ENCODE measurements around the gene ALK.

The ALK gene

DNA sequence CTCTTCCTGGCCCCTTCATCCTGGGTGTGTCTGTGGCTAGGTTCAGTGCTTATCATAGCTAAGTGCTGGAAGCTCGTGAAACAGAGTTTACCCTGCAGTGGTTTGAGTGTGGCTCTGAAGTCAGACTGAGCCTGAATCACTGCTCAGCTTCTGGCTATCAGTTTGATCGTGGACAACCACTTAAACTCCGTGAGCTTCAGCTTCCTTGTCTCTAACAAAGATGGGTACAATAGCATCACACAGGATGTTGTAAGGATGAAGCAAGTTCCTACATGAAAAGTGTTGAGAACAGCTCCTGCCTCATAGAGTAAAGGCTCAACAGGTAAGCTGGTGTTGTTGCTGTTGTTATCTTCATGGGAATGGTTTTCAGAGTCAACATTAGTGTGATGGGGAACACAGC, 595.8 kb downstream of the ALK start:
- Histone ChIP-seq H3K4me3 (ENCODE audit: insufficient read depth, low read depth, low read length) (no peak overlapping the region), H3K27me3 (ENCODE audit: control insufficient read depth, insufficient read depth, low read length, poor library complexity, severe bottlenecking) (no peaks in the 10 kb centered on the region), H3K36me3 (ENCODE audit: control insufficient read depth, insufficient read depth, low read length) (no peaks in the 10 kb centered on the region), H3K27ac (ENCODE audit: insufficient read depth, low read depth, low read length, poor library complexity, severe bottlenecking) (no peak overlapping the region), H3K9me3 (ENCODE audit: control insufficient read depth, low read length) (no peaks in the 10 kb centered on the region), H3K4me1 (ENCODE audit: control insufficient read depth, insufficient read depth, low read length) (peaks cover 8% of the 10 kb centered on the region)
- WGBS, 2 experiments, result 88 to 92% methylated on average over 3 of the region's 3 CpGs

DNA sequence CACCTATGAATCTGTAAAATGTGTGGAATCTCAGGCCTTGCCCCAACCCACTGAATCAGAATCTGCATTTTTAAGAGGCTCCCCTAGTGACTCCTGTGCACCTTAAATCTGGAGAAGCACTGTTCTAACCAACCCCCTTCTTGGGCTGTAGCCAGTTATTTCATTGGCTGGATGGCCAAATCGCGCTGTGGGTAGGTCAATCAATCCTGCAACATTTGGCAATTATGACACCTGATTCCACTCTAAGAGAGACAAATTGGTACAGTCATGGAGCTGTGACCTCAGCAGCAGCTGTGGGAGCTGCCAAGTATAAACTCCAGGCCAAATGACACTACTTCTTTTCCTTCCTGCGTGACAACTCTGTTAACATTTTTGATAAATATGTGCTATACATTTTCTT, 597.4 kb downstream of the ALK start:
- no peak overlapping the region for H3K4me3 ChIP-seq (ENCODE audit: insufficient read depth, low read depth, low read length)
- no peaks in the 10 kb centered on the region for H3K27me3 ChIP-seq (ENCODE audit: control insufficient read depth, insufficient read depth, low read length, poor library complexity, severe bottlenecking)
- 98% methylated on average over 2 of the region's 3 CpGs for whole genome bisulfite sequencing, 2 experiments
- H3K27ac ChIP-seq (ENCODE audit: insufficient read depth, low read depth, low read length, poor library complexity, severe bottlenecking), result no peak overlapping the region
- no peaks in the 10 kb centered on the region for H3K36me3 ChIP-seq (ENCODE audit: control insufficient read depth, insufficient read depth, low read length)
- H3K9me3 ChIP-seq (ENCODE audit: control insufficient read depth, low read length), result no peaks in the 10 kb centered on the region
- peaks cover 8% of the 10 kb centered on the region for H3K4me1 ChIP-seq (ENCODE audit: control insufficient read depth, insufficient read depth, low read length)

DNA sequence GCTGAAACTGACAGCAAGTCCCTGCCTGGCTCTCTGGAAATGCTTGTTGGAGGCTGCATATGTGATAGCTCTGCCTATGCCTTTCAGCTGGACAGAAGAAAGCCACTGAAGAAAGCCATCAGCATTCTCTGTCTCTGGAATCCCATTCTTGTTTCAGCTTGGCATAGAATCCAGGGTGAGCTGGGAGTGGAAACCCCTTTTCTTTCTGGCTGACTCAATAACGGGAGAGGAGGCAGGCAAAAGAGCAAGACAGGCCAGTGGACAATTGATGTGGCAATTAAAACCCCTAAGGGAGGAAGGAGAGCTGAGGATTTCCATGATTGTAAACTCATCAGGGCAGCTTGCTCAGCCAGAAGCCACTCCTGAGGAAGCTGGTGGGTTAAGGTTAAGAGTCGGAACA, 598.1 kb downstream of the ALK start:
- Histone ChIP-seq H3K27ac (ENCODE audit: insufficient read depth, low read depth, low read length, poor library complexity, severe bottlenecking) (no peak overlapping the region), H3K9me3 (ENCODE audit: control insufficient read depth, low read length) (no peaks in the 10 kb centered on the region), H3K27me3 (ENCODE audit: control insufficient read depth, insufficient read depth, low read length, poor library complexity, severe bottlenecking) (no peaks in the 10 kb centered on the region), H3K4me1 (ENCODE audit: control insufficient read depth, insufficient read depth, low read length) (peaks cover 8% of the 10 kb centered on the region), H3K4me3 (ENCODE audit: insufficient read depth, low read depth, low read length) (no peak overlapping the region), H3K36me3 (ENCODE audit: control insufficient read depth, insufficient read depth, low read length) (no peaks in the 10 kb centered on the region)
- 51 to 55% methylated on average over 2 of the region's 2 CpGs for WGBS, 2 experiments

DNA sequence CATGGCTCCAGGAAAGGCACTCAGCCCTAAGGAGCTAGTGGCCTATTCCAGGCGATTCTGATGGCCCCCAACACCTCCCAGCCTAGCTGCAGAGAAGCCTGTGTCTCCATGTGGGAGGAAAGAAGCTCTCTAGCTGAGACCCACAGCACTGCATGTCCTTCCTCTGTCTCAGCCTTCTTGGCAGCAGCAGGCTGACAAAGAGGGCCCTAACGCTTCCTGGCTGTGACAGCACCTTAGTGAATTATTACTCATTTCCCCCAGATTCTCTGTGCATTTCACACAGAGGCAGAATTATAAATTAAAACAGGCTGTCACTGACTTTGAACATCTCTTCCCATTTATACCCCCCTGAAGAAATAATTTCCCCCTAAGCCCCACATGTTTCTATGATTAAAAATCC, 599.4 kb downstream of the ALK start:
- Histone ChIP-seq H3K9me3 (ENCODE audit: control insufficient read depth, low read length) (no peaks in the 10 kb centered on the region), H3K27me3 (ENCODE audit: control insufficient read depth, insufficient read depth, low read length, poor library complexity, severe bottlenecking) (no peaks in the 10 kb centered on the region), H3K4me3 (ENCODE audit: insufficient read depth, low read depth, low read length) (no peak overlapping the region), H3K36me3 (ENCODE audit: control insufficient read depth, insufficient read depth, low read length) (no peaks in the 10 kb centered on the region), H3K4me1 (ENCODE audit: control insufficient read depth, insufficient read depth, low read length) (peaks cover 8% of the 10 kb centered on the region), H3K27ac (ENCODE audit: insufficient read depth, low read depth, low read length, poor library complexity, severe bottlenecking) (no peak overlapping the region)
- WGBS, 2 experiments, result 83 to 86% methylated on average over 2 of the region's 2 CpGs

DNA sequence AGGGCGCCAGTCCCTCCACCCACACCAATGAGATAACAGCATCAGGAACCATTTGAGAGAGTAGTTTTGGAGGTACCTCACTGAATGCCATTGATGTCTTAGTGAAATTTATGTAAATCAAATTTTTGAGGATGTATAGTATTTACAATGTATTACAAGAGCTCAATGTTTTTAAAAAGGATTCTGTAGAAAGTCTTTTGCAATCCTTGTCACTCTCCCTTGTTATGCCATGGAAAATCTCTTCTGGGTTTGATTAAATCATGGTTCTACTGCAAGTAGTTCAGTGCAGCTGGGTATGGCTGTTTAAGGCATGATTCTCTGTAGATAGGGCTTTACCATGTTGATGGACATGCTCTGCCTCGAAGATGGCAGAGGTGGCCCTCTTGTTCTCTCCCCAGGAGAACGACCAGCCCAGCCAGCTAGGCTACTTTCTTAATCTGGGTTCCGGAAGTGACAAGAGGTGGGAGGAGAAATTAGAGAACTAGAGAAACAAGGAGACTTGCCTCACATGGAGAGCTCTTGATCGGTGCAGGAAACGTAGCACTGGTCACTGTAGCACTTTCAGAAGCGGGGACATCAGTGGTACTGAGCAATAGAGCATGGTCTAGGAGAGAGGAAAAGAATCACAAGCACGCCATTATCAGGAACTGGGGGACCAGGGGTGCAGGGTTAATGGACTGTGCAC, 603.4 kb downstream of the ALK start:
- no peak overlapping the region for H3K4me3 ChIP-seq (ENCODE audit: insufficient read depth, low read depth, low read length)
- 93 to 94% methylated on average over 7 to 8 of the region's 8 CpGs for WGBS, 2 experiments

DNA sequence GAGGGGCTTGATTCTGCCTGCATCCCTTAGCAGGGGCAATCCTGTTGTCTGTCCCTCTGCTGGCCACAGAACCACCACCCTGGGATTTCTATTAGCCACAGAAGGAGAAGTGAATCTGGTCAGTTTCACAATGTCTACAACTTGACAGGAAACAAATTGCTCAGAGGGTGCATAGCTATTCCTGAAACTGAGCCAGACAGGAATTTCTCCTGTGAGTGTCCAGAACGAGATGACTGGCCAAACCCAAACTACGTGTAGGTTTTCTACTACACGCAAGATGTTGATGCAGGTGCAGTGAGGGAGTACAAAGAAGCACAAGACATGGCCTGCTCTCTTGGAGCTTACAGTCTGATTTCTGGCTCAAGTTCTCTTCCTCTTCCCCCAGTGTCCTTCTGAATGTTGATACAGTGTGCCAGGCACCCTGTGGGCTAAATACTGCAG, 604.3 kb downstream of the ALK start:
- Histone ChIP-seq H3K9me3 (ENCODE audit: control insufficient read depth, low read length) (no peaks in the 10 kb centered on the region), H3K27ac (ENCODE audit: insufficient read depth, low read depth, low read length, poor library complexity, severe bottlenecking) (no peak overlapping the region), H3K27me3 (ENCODE audit: control insufficient read depth, insufficient read depth, low read length, poor library complexity, severe bottlenecking) (no peaks in the 10 kb centered on the region), H3K4me3 (ENCODE audit: insufficient read depth, low read depth, low read length) (no peak overlapping the region), H3K36me3 (ENCODE audit: control insufficient read depth, insufficient read depth, low read length) (no peaks in the 10 kb centered on the region), H3K4me1 (ENCODE audit: control insufficient read depth, insufficient read depth, low read length) (peaks cover 8% of the 10 kb centered on the region)
- WGBS, 2 experiments, result 94 to 95% methylated on average over 3 of the region's 3 CpGs

More for the DNA sequence above, 603.4 kb downstream of the ALK start:
- no peaks in the 10 kb centered on the region for H3K27me3 ChIP-seq (ENCODE audit: control insufficient read depth, insufficient read depth, low read length, poor library complexity, severe bottlenecking)
- no peaks in the 10 kb centered on the region for H3K36me3 ChIP-seq (ENCODE audit: control insufficient read depth, insufficient read depth, low read length)
- H3K27ac ChIP-seq (ENCODE audit: insufficient read depth, low read depth, low read length, poor library complexity, severe bottlenecking), result no peak overlapping the region
- peaks cover 8% of the 10 kb centered on the region for H3K4me1 ChIP-seq (ENCODE audit: control insufficient read depth, insufficient read depth, low read length)
- H3K9me3 ChIP-seq (ENCODE audit: control insufficient read depth, low read length), result no peaks in the 10 kb centered on the region

DNA sequence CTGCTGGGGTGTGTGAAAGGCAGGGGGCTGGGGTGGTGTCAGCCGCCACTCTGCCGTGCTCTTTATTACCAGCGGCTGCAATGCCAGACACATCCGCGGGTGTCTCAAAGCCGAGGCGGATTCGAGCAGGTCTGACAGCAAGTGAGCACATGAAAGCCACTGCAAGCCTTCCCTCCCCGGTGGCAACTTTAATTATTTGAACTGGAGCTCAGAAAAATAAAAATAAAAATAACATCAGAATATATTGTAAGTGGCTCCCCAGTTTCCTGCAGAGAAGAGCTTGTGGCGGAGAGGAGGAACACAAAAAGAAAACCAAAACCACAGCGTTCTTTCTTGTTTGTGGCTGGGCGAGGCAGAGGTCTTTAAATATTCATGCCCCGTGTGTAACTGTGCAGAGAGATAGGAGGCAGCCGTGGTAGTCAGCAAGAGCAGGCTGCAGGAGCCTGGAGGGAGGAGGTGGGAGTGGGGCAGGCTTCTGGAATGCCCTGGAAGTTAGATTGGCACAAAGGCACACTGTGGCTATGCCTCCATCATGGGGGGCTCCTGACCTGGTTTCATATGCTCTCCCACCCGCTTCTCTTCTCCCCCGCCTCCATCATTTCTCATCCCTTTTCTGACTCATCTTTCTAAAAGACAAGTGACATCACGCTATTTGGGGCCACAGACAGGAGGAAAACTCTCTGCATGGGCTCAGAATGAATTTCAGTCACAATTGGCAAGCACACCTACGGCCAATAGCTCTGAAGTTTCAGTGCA, 606.4 kb downstream of the ALK start:
- Histone ChIP-seq H3K36me3 (ENCODE audit: control insufficient read depth, insufficient read depth, low read length) (no peaks in the 10 kb centered on the region), H3K9me3 (ENCODE audit: control insufficient read depth, low read length) (no peaks in the 10 kb centered on the region), H3K4me1 (ENCODE audit: control insufficient read depth, insufficient read depth, low read length) (peaks cover 8% of the 10 kb centered on the region), H3K4me3 (ENCODE audit: insufficient read depth, low read depth, low read length) (no peak overlapping the region), H3K27ac (ENCODE audit: insufficient read depth, low read depth, low read length, poor library complexity, severe bottlenecking) (peak overlapping the region; percentile 38), H3K27me3 (ENCODE audit: control insufficient read depth, insufficient read depth, low read length, poor library complexity, severe bottlenecking) (no peaks in the 10 kb centered on the region)
- WGBS, 2 experiments, result 42 to 50% methylated on average over 17 to 18 of the region's 18 CpGs

DNA sequence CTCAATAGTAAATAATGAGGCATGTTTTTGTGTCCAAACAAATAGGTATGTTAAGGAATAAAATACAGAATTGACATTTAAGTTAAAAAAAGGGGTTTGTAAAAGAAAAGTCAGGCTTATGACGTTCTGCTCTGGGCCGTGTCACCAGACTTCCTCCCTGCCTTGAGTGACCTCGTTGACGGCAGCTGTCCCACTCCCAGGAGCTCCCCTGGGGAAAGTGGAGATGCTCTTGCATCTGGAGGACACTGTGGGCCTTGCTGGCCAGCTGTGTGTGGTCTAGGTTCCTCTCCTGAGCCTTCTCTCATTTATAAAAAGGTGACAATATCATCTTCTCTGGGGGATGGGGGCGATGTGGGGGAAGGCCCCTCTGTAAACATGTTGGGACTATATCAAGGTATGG, 609.9 kb downstream of the ALK start:
- H3K4me1 ChIP-seq (ENCODE audit: control insufficient read depth, insufficient read depth, low read length), result peaks cover 8% of the 10 kb centered on the region
- H3K9me3 ChIP-seq (ENCODE audit: control insufficient read depth, low read length), result no peaks in the 10 kb centered on the region
- H3K27ac ChIP-seq (ENCODE audit: insufficient read depth, low read depth, low read length, poor library complexity, severe bottlenecking), result no peak overlapping the region
- no peaks in the 10 kb centered on the region for H3K27me3 ChIP-seq (ENCODE audit: control insufficient read depth, insufficient read depth, low read length, poor library complexity, severe bottlenecking)
- no peaks in the 10 kb centered on the region for H3K36me3 ChIP-seq (ENCODE audit: control insufficient read depth, insufficient read depth, low read length)
- H3K4me3 ChIP-seq (ENCODE audit: insufficient read depth, low read depth, low read length), result no peak overlapping the region
- 92% methylated on average over 5 of the region's 5 CpGs for WGBS, 2 experiments

DNA sequence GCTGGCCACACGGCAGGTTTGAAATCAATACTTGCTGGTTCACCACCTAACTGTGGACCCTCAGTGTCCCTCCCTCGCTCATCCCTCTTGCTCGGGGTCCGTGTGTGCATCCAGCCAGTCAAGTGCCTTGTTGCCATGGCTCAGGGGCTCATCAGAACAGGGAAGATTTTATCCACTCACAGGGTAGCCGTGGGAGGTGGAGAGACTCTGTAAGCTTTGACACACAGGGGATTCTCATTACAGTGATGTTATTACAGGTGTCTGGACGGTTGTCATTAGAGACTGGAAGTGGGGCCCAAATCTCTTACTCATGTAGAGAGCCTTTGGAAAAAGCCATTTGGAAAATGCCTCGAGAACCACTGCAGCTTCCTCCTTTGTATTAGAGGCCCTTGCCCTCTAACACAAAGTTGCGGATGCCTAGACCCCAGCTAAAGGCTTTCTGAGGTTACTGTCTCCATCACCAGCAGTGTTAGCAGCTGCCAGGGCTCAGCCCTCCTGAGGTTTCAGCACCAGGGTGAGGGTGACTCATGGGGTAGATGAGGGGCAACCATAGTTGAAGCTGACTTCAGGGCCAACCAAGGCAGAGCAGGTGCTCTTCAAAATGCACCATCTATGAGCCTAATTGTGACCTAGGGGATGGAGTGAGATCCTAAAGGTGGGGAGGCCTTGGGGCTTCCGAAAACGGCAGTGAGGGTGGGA, 610.6 kb downstream of the ALK start:
- Histone ChIP-seq H3K4me3 (ENCODE audit: insufficient read depth, low read depth, low read length) (no peak overlapping the region), H3K27me3 (ENCODE audit: control insufficient read depth, insufficient read depth, low read length, poor library complexity, severe bottlenecking) (no peaks in the 10 kb centered on the region), H3K27ac (ENCODE audit: insufficient read depth, low read depth, low read length, poor library complexity, severe bottlenecking) (no peak overlapping the region), H3K36me3 (ENCODE audit: control insufficient read depth, insufficient read depth, low read length) (no peaks in the 10 kb centered on the region), H3K9me3 (ENCODE audit: control insufficient read depth, low read length) (no peaks in the 10 kb centered on the region), H3K4me1 (ENCODE audit: control insufficient read depth, insufficient read depth, low read length) (peaks cover 8% of the 10 kb centered on the region)
- 74 to 75% methylated on average over 10 of the region's 10 CpGs for WGBS, 2 experiments

Measured in ectodermal cell (in vitro differentiated cells).